SK-N-SH treated with all-trans-retinoic acid at 6 μM for 48 hours (cell line): ENCODE data around the gene SLC22A23.

Experiments used
- BACH2 ChIP-seq: fragments of 250-450 bp; sonication (Bioruptor Pico); IDR thresholded peaks from 2 replicates; pipeline ENCODE4 v1.9.0; 2021; ENCODE audit warnings: mild to moderate bottlenecking, borderline replicate concordance
- ESRRG ChIP-seq: fragments of 250-450 bp; sonication (Bioruptor Pico); IDR thresholded peaks from 2 replicates; pipeline ENCODE4 v1.6.1; 2021; ENCODE audit warnings: mild to moderate bottlenecking
- GLIS3 ChIP-seq: fragments of 250-450 bp; sonication (Bioruptor Pico); IDR thresholded peaks from 2 replicates; pipeline ENCODE4 v1.5.0; 2020; ENCODE audit warnings: mild to moderate bottlenecking, moderate library complexity
- ISL1 ChIP-seq: fragments of 250-450 bp; sonication (Bioruptor Pico); IDR thresholded peaks from 2 replicates; pipeline ENCODE4 v2.1.2; 2022; ENCODE audit warnings: mild to moderate bottlenecking, moderate library complexity
- RARB ChIP-seq: fragments of 250-450 bp; sonication (Bioruptor Pico); IDR thresholded peaks from 2 replicates; pipeline ENCODE4 v1.8.0; 2021; ENCODE audit warnings: mild to moderate bottlenecking, moderate library complexity
- TCF4 ChIP-seq: fragments of 250-450 bp; sonication (Bioruptor Pico); IDR thresholded peaks from 2 replicates; pipeline ENCODE4 v1.8.0; 2021; ENCODE audit warnings: mild to moderate bottlenecking, moderate library complexity, borderline replicate concordance
- TOX ChIP-seq: fragments of 250-450 bp; sonication (Bioruptor Pico); IDR thresholded peaks from 2 replicates; pipeline ENCODE4 v1.8.0; 2021; ENCODE audit warnings: mild to moderate bottlenecking, moderate library complexity, borderline replicate concordance
- ZC3H10 ChIP-seq: fragments of 250-450 bp; sonication (Bioruptor Pico); IDR thresholded peaks from 2 replicates; pipeline ENCODE4 v1.5.1; 2021; ENCODE audit warnings: mild to moderate bottlenecking, moderate library complexity
- ZFP30 ChIP-seq: fragments of 450-650 bp; formaldehyde crosslinking; IDR thresholded peaks from 2 replicates; pipeline ENCODE4 v1.5.0; 2022; ENCODE audit warnings: mild to moderate bottlenecking, moderate library complexity
- ZNF70 ChIP-seq: fragments of 450-650 bp; formaldehyde crosslinking; IDR thresholded peaks from 2 replicates; pipeline ENCODE4 v1.5.0; 2020; ENCODE audit warnings: mild to moderate bottlenecking, moderate library complexity
- ZNF8 ChIP-seq: fragments of 450-650 bp; formaldehyde crosslinking; IDR thresholded peaks from 2 replicates; pipeline ENCODE4 v1.5.0; 2020; ENCODE audit warnings: mild to moderate bottlenecking, moderate library complexity
- TF ChIP-seq, protein P1 (sequence below): fragments of 250-450 bp; sonication (Bioruptor Pico); IDR thresholded peaks from 2 replicates; pipeline ENCODE4 v1.8.0; 2021; ENCODE audit warnings: low read depth, mild to moderate bottlenecking, moderate library complexity, borderline replicate concordance
- TF ChIP-seq, protein P2 (sequence below): fragments of 250-450 bp; sonication (Bioruptor Pico); IDR thresholded peaks from 2 replicates; pipeline ENCODE4 v1.5.0; 2020; ENCODE audit warnings: mild to moderate bottlenecking, moderate library complexity
- TF ChIP-seq, protein P3 (sequence below): fragments of 250-450 bp; sonication (Bioruptor Pico); IDR thresholded peaks from 2 replicates; pipeline ENCODE4 v1.5.1; 2020; ENCODE audit warnings: low read depth, mild to moderate bottlenecking, moderate library complexity

DNA sequence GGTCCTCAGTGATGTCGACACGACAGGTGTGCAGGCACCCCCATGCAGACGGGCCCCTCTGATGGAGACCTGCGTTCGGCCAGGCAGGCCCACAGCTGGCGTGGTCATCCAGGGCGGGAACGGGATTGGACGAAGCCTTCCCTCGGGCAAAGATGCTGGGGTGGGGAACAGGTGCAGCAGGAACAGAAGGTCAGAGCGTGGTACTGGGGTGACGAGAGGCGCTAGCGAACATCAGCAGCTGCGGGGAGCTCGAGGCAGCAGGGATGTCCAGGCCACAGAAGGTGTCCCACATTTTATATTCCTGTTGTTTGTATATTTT lies 96.2 kb downstream of the SLC22A23 start:
- no peak for TF ChIP-seq ISL1 (CRISPR knock-in tag)
- TF ChIP-seq ZFP30: no peak
- TF ChIP-seq ZC3H10 (CRISPR knock-in tag): no peak
- TF ChIP-seq BACH2 (CRISPR knock-in tag): no peak
- TF ChIP-seq, protein P1, sequence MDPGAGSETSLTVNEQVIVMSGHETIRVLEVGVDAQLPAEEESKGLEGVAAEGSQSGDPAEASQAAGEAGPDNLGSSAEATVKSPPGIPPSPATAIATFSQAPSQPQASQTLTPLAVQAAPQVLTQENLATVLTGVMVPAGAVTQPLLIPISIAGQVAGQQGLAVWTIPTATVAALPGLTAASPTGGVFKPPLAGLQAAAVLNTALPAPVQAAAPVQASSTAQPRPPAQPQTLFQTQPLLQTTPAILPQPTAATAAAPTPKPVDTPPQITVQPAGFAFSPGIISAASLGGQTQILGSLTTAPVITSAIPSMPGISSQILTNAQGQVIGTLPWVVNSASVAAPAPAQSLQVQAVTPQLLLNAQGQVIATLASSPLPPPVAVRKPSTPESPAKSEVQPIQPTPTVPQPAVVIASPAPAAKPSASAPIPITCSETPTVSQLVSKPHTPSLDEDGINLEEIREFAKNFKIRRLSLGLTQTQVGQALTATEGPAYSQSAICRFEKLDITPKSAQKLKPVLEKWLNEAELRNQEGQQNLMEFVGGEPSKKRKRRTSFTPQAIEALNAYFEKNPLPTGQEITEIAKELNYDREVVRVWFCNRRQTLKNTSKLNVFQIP (CRISPR knock-in tag): no peak
- TF ChIP-seq ZNF70 (CRISPR knock-in tag): no peak
- TF ChIP-seq, protein P2, sequence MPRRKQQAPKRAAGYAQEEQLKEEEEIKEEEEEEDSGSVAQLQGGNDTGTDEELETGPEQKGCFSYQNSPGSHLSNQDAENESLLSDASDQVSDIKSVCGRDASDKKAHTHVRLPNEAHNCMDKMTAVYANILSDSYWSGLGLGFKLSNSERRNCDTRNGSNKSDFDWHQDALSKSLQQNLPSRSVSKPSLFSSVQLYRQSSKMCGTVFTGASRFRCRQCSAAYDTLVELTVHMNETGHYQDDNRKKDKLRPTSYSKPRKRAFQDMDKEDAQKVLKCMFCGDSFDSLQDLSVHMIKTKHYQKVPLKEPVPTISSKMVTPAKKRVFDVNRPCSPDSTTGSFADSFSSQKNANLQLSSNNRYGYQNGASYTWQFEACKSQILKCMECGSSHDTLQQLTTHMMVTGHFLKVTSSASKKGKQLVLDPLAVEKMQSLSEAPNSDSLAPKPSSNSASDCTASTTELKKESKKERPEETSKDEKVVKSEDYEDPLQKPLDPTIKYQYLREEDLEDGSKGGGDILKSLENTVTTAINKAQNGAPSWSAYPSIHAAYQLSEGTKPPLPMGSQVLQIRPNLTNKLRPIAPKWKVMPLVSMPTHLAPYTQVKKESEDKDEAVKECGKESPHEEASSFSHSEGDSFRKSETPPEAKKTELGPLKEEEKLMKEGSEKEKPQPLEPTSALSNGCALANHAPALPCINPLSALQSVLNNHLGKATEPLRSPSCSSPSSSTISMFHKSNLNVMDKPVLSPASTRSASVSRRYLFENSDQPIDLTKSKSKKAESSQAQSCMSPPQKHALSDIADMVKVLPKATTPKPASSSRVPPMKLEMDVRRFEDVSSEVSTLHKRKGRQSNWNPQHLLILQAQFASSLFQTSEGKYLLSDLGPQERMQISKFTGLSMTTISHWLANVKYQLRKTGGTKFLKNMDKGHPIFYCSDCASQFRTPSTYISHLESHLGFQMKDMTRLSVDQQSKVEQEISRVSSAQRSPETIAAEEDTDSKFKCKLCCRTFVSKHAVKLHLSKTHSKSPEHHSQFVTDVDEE (CRISPR knock-in tag): no peak
- TF ChIP-seq, protein P3, sequence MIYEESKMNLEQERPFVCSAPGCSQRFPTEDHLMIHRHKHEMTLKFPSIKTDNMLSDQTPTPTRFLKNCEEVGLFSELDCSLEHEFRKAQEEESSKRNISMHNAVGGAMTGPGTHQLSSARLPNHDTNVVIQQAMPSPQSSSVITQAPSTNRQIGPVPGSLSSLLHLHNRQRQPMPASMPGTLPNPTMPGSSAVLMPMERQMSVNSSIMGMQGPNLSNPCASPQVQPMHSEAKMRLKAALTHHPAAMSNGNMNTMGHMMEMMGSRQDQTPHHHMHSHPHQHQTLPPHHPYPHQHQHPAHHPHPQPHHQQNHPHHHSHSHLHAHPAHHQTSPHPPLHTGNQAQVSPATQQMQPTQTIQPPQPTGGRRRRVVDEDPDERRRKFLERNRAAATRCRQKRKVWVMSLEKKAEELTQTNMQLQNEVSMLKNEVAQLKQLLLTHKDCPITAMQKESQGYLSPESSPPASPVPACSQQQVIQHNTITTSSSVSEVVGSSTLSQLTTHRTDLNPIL: no peak
- no peak for TF ChIP-seq RARB
- no peak for TF ChIP-seq ESRRG (CRISPR knock-in tag)
- no peak for TF ChIP-seq TCF4 (CRISPR knock-in tag)
- no peak for TF ChIP-seq GLIS3
- no peak for TF ChIP-seq ZNF8
- TF ChIP-seq TOX (CRISPR knock-in tag): no peak
